T-helper 1 cell (primary cell): Measurements from ENCODE around the gene ARHGAP5.

Experiments used
- DNase-seq, 5 donors: peaks; one replicate each; pipeline ENCODE4 v3.0.0-alpha.2; 2012 to 2020

ARHGAP5 gene

GRCh38 chr14:32075672-32076277 is 1.3 kb upstream of the ARHGAP5 start:
- peak in 1 of 5 donors; percentile 1 for DNase-seq

GRCh38 chr14:32076278-32077080 is 625 bp upstream of the ARHGAP5 start:
- DNase-seq: peak; percentile 67 to 80 (median 70)

- DNase-seq: peak in 2 of 5 donors; percentile 2 to 34
These were observed 1.1 kb downstream of the ARHGAP5 start for GRCh38 chr14:32078023-32078857.

GRCh38 chr14:32078858-32079216 is 1.7 kb downstream of the ARHGAP5 start:
- peak in 1 of 5 donors; percentile 40 for DNase-seq

GRCh38 chr14:32079264-32079663 is 2.2 kb downstream of the ARHGAP5 start:
- DNase-seq: no peak

- DNase-seq: no peak
These were observed 3.0 kb downstream of the ARHGAP5 start for GRCh38 chr14:32080001-32080510.

GRCh38 chr14:32081901-32082300 is 4.8 kb downstream of the ARHGAP5 start:
- no peak for DNase-seq

- DNase-seq: no peak
These were observed 6.2 kb downstream of the ARHGAP5 start for GRCh38 chr14:32083315-32083624.

- DNase-seq: no peak
These were observed 6.7 kb downstream of the ARHGAP5 start for GRCh38 chr14:32083789-32084188.

- DNase-seq: no peak
These were observed 8.2 kb downstream of the ARHGAP5 start for GRCh38 chr14:32085182-32085844.

GRCh38 chr14:32085845-32086383 is 8.8 kb downstream of the ARHGAP5 start:
- DNase-seq: no peak

GRCh38 chr14:32087173-32087861 is 10.2 kb downstream of the ARHGAP5 start:
- no peak for DNase-seq

- DNase-seq: no peak
These were observed 10.8 kb downstream of the ARHGAP5 start for GRCh38 chr14:32087907-32088306.

- no peak for DNase-seq
These were observed 13.6 kb downstream of the ARHGAP5 start for GRCh38 chr14:32090686-32091085.

GRCh38 chr14:32099473-32099872 is 22.4 kb downstream of the ARHGAP5 start:
- DNase-seq: no peak

- no peak for DNase-seq
These were observed 23.1 kb downstream of the ARHGAP5 start for GRCh38 chr14:32100175-32100574.

GRCh38 chr14:32102152-32102787 is 25.2 kb downstream of the ARHGAP5 start:
- peak in 1 of 5 donors; percentile 73 for DNase-seq

- no peak for DNase-seq
These were observed 25.9 kb downstream of the ARHGAP5 start for GRCh38 chr14:32102968-32103367.

GRCh38 chr14:32104308-32104707 is 27.2 kb downstream of the ARHGAP5 start:
- DNase-seq: no peak

GRCh38 chr14:32104803-32105202 is 27.7 kb downstream of the ARHGAP5 start:
- no peak for DNase-seq
